SK-N-SH (cell line): ENCODE results near the gene PLEKHA6. TPM values are rescaled to one million over a fixed set of nuclear protein-coding genes. Genes with fewer than 3 reads are reported as not detected.

Experiments used
- CTCF ChIA-PET: fragments of 300-600, 350-600 bp; formaldehyde crosslinking; extraction: SDS; loops from one replicate; lab custom pipeline; 2021; lab: Yijun Ruan, JAX
- POLR2A ChIA-PET: fragments of 350-600 bp; sonication (Branson Sonifier 250); formaldehyde crosslinking; extraction: SDS; loops from one replicate; lab custom pipeline; 2020; ENCODE audit warnings: antibody characterized with exemption, inconsistent platforms; lab: Yijun Ruan, JAX
- DNase-seq: peaks from one replicate; pipeline ENCODE4 v3.0.0; 2012
- H2AFZ ChIP-seq: fragments of 200-600 bp; sonication (generic); 2 replicates; pipeline ENCODE4 v1.8.1; 2016; ENCODE audit warnings: antibody characterized with exemption, mild to moderate bottlenecking, low read depth
- H3F3A ChIP-seq: fragments of 200-600 bp; sonication (generic); replicated peaks from 2 replicates; pipeline ENCODE3; 2016; ENCODE audit warnings: antibody characterized with exemption, mild to moderate bottlenecking; ENCODE audit not compliant: insufficient read depth
- H3K27ac ChIP-seq, 2 experiments: fragments of 200-500 bp in 1 of 2; fragments of 200-600 bp in 1 of 2; sonication (Bioruptor generic) in 1 of 2; sonication (generic), shearing (Covaris generic) in 1 of 2; 2 replicates each; pipeline versions ENCODE4 v1.5.1 to v1.6.1; 2014 to 2016; ENCODE audit warnings: low read depth in 2 of 2, inconsistent platforms in 1 of 2, low read length in 1 of 2, mild to moderate bottlenecking in 1 of 2, mixed read lengths in 1 of 2
- H3K27me3 ChIP-seq: fragments of 200-600 bp; sonication (generic), shearing (Covaris generic); 2 replicates; pipeline ENCODE4 v1.6.1; 2016; ENCODE audit warnings: mixed run types; ENCODE audit not compliant: insufficient read depth
- H3K36me3 ChIP-seq, 2 experiments: fragments of 200-500 bp in 1 of 2; fragments of 200-600 bp in 1 of 2; sonication (Bioruptor generic) in 1 of 2; sonication (generic) in 1 of 2; replicated peaks in 1 of 2; 2 replicates each; pipeline versions ENCODE3 to v1.5.1; 2014 to 2016; ENCODE audit warnings: low read length in 1 of 2, mild to moderate bottlenecking in 1 of 2; ENCODE audit not compliant: insufficient read depth in 2 of 2, control insufficient read depth in 1 of 2
- H3K4me1 ChIP-seq, 2 experiments: fragments of 200-500 bp in 1 of 2; fragments of 200-600 bp in 1 of 2; sonication (Bioruptor generic) in 1 of 2; sonication (generic), shearing (Covaris generic) in 1 of 2; 2 replicates each; pipeline versions ENCODE4 v1.5.1 to v1.6.1; 2014 to 2016; ENCODE audit warnings: low read depth in 1 of 2, low read length in 1 of 2, mixed run types in 1 of 2; ENCODE audit not compliant: insufficient read depth in 2 of 2, control insufficient read depth in 1 of 2
- H3K4me2 ChIP-seq: fragments of 200-600 bp; sonication (generic), shearing (Covaris generic); 2 replicates; pipeline ENCODE4 v1.6.1; 2017; ENCODE audit warnings: mixed run types
- H3K4me3 ChIP-seq, 2 experiments: fragments of 200-500 bp in 1 of 2; fragments of 200-600 bp in 1 of 2; sonication (Bioruptor generic) in 1 of 2; sonication (generic), shearing (Covaris generic) in 1 of 2; 2 replicates each; pipeline versions ENCODE4 v1.5.1 to v1.8.1; 2014 to 2016; ENCODE audit warnings: low read depth in 2 of 2, inconsistent platforms in 1 of 2, low read length in 1 of 2, mild to moderate bottlenecking in 1 of 2, mixed read lengths in 1 of 2, moderate library complexity in 1 of 2
- H3K79me2 ChIP-seq: fragments of 200-600 bp; sonication (generic); 2 replicates; pipeline ENCODE4 v1.8.1; 2017; ENCODE audit warnings: mild to moderate bottlenecking; ENCODE audit not compliant: insufficient read depth
- H3K9ac ChIP-seq: fragments of 200-600 bp; sonication (generic); 2 replicates; pipeline ENCODE4 v1.6.1; 2017; ENCODE audit warnings: mixed run types
- H3K9me2 ChIP-seq: fragments of 200-600 bp; sonication (generic); 2 replicates; pipeline ENCODE4 v1.6.1; 2017; ENCODE audit warnings: mixed run types
- H3K9me3 ChIP-seq: fragments of 200-600 bp; sonication (generic); 2 replicates; pipeline ENCODE4 v1.6.1; 2017; ENCODE audit warnings: mixed run types, mild to moderate bottlenecking, moderate library complexity
- H4K20me1 ChIP-seq: fragments of 200-600 bp; sonication (generic); 2 replicates; pipeline ENCODE4 v1.6.1; 2017; ENCODE audit warnings: mild to moderate bottlenecking, mixed run types; ENCODE audit not compliant: insufficient read depth
- ELF1 ChIP-seq: IDR thresholded peaks from 2 replicates; pipeline ENCODE4 v1.4.0; 2012
- EZH2phosphoT487 ChIP-seq: fragments of 200-600 bp; sonication (generic); IDR thresholded peaks from 2 replicates; pipeline ENCODE4 v1.6.1; 2017; ENCODE audit warnings: low read depth, mixed run types, mild to moderate bottlenecking, antibody characterized with exemption, moderate library complexity, borderline replicate concordance
- FOSL2 ChIP-seq: IDR thresholded peaks from 2 replicates; pipeline ENCODE4 v1.4.0; 2012; ENCODE audit warnings: low read depth, mild to moderate bottlenecking, moderate library complexity, borderline replicate concordance
- FOXJ3 ChIP-seq: sonication (generic); formaldehyde crosslinking; IDR thresholded peaks from 2 replicates; pipeline ENCODE4 v1.5.1; 2020; ENCODE audit warnings: mild to moderate bottlenecking, missing genetic modification reagents
- GATA2 ChIP-seq: sonication (generic); formaldehyde crosslinking; IDR thresholded peaks from 2 replicates; pipeline ENCODE4 v1.5.0; 2020; ENCODE audit warnings: mild to moderate bottlenecking, missing genetic modification reagents
- JUND ChIP-seq: IDR thresholded peaks from 2 replicates; pipeline ENCODE4 v1.4.0; 2012
- MEF2A ChIP-seq: IDR thresholded peaks from 2 replicates; pipeline ENCODE4 v1.4.0; 2012; ENCODE audit warnings: low read depth, borderline replicate concordance
- MXI1 ChIP-seq: IDR thresholded peaks from 2 replicates; pipeline ENCODE4 v1.6.1; 2012; ENCODE audit warnings: mild to moderate bottlenecking, low read depth, low read length, improper control_type of control experiment
- NRF1 ChIP-seq: IDR thresholded peaks from 2 replicates; pipeline ENCODE4 v1.6.1; 2012; ENCODE audit warnings: low read depth, mild to moderate bottlenecking, low read length
- POLR2AphosphoS5 ChIP-seq: IDR thresholded peaks from 2 replicates; pipeline ENCODE4 v1.6.1; 2012; ENCODE audit warnings: low read depth, low read length
- RFX5 ChIP-seq: IDR thresholded peaks from 2 replicates; pipeline ENCODE4 v1.6.1; 2012; ENCODE audit warnings: mild to moderate bottlenecking, improper control_type of control experiment, low read length
- RXRA ChIP-seq: IDR thresholded peaks from 2 replicates; pipeline ENCODE4 v1.4.0; 2012; ENCODE audit warnings: low read depth, mild to moderate bottlenecking, borderline replicate concordance
- SIN3A ChIP-seq: IDR thresholded peaks from 2 replicates; pipeline ENCODE4 v1.6.1; 2012; ENCODE audit warnings: low read depth, mild to moderate bottlenecking, low read length, moderate library complexity, borderline replicate concordance
- SMC3 ChIP-seq: IDR thresholded peaks from 2 replicates; pipeline ENCODE4 v1.6.1; 2012; ENCODE audit warnings: low read depth, low read length, improper control_type of control experiment
- TAF1 ChIP-seq: IDR thresholded peaks from 2 replicates; pipeline ENCODE4 v1.6.1; 2012; ENCODE audit warnings: low read depth, mild to moderate bottlenecking, low read length, moderate library complexity, borderline replicate concordance
- TCF12 ChIP-seq: IDR thresholded peaks from 2 replicates; pipeline ENCODE4 v1.4.0; 2012
- TEAD4 ChIP-seq: IDR thresholded peaks from 2 replicates; pipeline ENCODE4 v1.4.0; 2012; ENCODE audit warnings: mild to moderate bottlenecking, borderline replicate concordance; ENCODE audit not compliant: insufficient read depth
- YY1 ChIP-seq: IDR thresholded peaks from 2 replicates; pipeline ENCODE4 v1.4.0; 2012; ENCODE audit warnings: low read depth, mild to moderate bottlenecking
- WGBS: methylation state at CpG from one replicate; pipeline ENCODE4 v1.1.6; 2017; ENCODE audit warnings: low lambda C conversion rate; 5-methylcytosine and 5-hydroxymethylcytosine counted together
- polyA plus RNA-seq, 3 experiments: library from polyadenylated mRNA; depleted of rRNA; stranded (reverse); fragments of >200 nt; gene quantifications; 2 replicates each; pipeline ENCODE4 v1.2.3, GENCODE V29; 2012
- TF ChIP-seq, protein P1 (sequence below): IDR thresholded peaks from 2 replicates; pipeline ENCODE4 v1.6.1; 2012; ENCODE audit warnings: mild to moderate bottlenecking, low read depth, low read length, moderate library complexity
- TF ChIP-seq, protein P2 (sequence below): fragments of 150-350 bp; IDR thresholded peaks from 2 replicates; pipeline ENCODE4 v1.6.1; 2017; ENCODE audit warnings: antibody characterized with exemption, low read length, low read depth, borderline replicate concordance
- TF ChIP-seq, protein P3 (sequence below): IDR thresholded peaks from 2 replicates; pipeline ENCODE4 v1.4.0; 2012; ENCODE audit warnings: low read depth, borderline replicate concordance
- TF ChIP-seq, protein P4 (sequence below): fragments of 150-350 bp; IDR thresholded peaks from 2 replicates; pipeline ENCODE4 v1.6.1; 2016; ENCODE audit warnings: mild to moderate bottlenecking, low read depth, low read length
- TF ChIP-seq, protein P5 (sequence below): IDR thresholded peaks from 2 replicates; pipeline ENCODE4 v1.4.0; 2012; ENCODE audit warnings: low read depth
- TF ChIP-seq, protein P6 (sequence below): fragments of 200-600 bp; sonication (generic); IDR thresholded peaks from 2 replicates; pipeline ENCODE4 v1.6.1; 2017; ENCODE audit warnings: antibody characterized with exemption, mild to moderate bottlenecking, moderate library complexity

Gene PLEKHA6
- polyA plus RNA-seq, 1 of the 3 experiments (the other 2 are of a cell fraction), result 1.2 TPM

DNA sequence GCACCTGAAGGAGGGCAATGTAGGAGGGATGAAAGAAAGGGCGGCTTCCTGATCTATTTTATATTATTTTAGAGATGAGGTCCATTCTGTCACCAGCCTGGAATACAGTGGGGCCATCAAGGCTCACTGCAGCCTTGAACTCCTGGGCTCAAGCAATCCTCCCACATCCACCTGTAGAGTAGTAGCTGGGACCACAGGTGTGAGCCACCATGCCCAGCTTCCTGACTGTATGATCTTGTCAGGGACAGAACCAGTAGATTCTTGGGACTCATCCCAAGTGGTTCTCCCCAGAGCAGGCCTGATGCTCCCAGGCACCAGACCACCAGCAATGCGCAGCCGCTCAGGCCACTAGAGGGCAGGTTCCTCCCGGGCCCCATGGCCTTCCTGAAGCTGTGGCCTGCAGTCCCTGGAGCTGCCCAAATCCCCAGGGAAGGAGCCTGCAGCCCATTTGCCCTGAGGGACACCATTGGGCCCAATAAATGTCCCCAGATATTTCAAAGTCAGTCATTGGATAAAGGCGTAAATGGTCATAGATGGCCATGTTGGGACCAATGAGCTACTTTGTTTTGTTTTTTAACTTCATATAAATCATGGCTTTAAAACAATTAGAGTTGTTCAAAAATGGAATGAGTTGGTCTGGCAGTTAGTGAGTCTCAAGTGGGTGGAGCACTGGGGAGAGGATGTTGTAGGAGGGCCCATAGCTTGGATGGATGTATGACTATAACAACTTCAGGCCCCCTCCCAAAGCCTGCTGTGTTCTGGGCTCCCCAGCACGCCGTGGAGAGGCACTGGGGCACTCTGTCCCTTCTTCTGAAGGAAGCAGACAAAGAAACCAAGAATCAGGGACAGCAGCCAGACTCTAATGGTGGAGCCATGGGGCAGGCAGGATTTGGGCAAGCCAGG lies 101.3 kb downstream of the PLEKHA6 start:
- CTCF ChIA-PET, result interaction anchor here (0.6 to 15.9 kb wide), 50 partner anchors 8 to 384 kb away, joined by 3 to 338 read pairs (median 5); partner anchors contain the start of genes GOLT1A and PLEKHA6
- no peak overlapping the region for H3K4me3 ChIP-seq
- WGBS, result 57% methylated on average over 6 of the region's 7 CpGs
- TF ChIP-seq RFX5 (no peak), TCF12 (no peak), MXI1 (no peak), NRF1 (no peak), FOXJ3 (CRISPR knock-in tag) (no peak), YY1 (no peak), POLR2AphosphoS5 (no peak), RXRA (no peak), MEF2A (no peak), GATA2 (CRISPR knock-in tag) (no peak), ELF1 (no peak), JUND (no peak), TEAD4 (no peak), SMC3 (peak; percentile 85), EZH2phosphoT487 (no peak), FOSL2 (no peak), SIN3A (no peak), TAF1 (no peak)
- TF ChIP-seq, protein P1, sequence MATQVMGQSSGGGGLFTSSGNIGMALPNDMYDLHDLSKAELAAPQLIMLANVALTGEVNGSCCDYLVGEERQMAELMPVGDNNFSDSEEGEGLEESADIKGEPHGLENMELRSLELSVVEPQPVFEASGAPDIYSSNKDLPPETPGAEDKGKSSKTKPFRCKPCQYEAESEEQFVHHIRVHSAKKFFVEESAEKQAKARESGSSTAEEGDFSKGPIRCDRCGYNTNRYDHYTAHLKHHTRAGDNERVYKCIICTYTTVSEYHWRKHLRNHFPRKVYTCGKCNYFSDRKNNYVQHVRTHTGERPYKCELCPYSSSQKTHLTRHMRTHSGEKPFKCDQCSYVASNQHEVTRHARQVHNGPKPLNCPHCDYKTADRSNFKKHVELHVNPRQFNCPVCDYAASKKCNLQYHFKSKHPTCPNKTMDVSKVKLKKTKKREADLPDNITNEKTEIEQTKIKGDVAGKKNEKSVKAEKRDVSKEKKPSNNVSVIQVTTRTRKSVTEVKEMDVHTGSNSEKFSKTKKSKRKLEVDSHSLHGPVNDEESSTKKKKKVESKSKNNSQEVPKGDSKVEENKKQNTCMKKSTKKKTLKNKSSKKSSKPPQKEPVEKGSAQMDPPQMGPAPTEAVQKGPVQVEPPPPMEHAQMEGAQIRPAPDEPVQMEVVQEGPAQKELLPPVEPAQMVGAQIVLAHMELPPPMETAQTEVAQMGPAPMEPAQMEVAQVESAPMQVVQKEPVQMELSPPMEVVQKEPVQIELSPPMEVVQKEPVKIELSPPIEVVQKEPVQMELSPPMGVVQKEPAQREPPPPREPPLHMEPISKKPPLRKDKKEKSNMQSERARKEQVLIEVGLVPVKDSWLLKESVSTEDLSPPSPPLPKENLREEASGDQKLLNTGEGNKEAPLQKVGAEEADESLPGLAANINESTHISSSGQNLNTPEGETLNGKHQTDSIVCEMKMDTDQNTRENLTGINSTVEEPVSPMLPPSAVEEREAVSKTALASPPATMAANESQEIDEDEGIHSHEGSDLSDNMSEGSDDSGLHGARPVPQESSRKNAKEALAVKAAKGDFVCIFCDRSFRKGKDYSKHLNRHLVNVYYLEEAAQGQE, result no peak
- TF ChIP-seq, protein P2, sequence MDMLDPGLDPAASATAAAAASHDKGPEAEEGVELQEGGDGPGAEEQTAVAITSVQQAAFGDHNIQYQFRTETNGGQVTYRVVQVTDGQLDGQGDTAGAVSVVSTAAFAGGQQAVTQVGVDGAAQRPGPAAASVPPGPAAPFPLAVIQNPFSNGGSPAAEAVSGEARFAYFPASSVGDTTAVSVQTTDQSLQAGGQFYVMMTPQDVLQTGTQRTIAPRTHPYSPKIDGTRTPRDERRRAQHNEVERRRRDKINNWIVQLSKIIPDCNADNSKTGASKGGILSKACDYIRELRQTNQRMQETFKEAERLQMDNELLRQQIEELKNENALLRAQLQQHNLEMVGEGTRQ, result no peak
- TF ChIP-seq, protein P3, sequence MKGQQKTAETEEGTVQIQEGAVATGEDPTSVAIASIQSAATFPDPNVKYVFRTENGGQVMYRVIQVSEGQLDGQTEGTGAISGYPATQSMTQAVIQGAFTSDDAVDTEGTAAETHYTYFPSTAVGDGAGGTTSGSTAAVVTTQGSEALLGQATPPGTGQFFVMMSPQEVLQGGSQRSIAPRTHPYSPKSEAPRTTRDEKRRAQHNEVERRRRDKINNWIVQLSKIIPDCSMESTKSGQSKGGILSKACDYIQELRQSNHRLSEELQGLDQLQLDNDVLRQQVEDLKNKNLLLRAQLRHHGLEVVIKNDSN, result no peak
- TF ChIP-seq, protein P4, sequence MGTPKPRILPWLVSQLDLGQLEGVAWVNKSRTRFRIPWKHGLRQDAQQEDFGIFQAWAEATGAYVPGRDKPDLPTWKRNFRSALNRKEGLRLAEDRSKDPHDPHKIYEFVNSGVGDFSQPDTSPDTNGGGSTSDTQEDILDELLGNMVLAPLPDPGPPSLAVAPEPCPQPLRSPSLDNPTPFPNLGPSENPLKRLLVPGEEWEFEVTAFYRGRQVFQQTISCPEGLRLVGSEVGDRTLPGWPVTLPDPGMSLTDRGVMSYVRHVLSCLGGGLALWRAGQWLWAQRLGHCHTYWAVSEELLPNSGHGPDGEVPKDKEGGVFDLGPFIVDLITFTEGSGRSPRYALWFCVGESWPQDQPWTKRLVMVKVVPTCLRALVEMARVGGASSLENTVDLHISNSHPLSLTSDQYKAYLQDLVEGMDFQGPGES, result no peak
- TF ChIP-seq, protein P5, sequence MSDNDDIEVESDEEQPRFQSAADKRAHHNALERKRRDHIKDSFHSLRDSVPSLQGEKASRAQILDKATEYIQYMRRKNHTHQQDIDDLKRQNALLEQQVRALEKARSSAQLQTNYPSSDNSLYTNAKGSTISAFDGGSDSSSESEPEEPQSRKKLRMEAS, result peak; percentile 40; the same call in 1 of the 2 replicates
- TF ChIP-seq, protein P6, sequence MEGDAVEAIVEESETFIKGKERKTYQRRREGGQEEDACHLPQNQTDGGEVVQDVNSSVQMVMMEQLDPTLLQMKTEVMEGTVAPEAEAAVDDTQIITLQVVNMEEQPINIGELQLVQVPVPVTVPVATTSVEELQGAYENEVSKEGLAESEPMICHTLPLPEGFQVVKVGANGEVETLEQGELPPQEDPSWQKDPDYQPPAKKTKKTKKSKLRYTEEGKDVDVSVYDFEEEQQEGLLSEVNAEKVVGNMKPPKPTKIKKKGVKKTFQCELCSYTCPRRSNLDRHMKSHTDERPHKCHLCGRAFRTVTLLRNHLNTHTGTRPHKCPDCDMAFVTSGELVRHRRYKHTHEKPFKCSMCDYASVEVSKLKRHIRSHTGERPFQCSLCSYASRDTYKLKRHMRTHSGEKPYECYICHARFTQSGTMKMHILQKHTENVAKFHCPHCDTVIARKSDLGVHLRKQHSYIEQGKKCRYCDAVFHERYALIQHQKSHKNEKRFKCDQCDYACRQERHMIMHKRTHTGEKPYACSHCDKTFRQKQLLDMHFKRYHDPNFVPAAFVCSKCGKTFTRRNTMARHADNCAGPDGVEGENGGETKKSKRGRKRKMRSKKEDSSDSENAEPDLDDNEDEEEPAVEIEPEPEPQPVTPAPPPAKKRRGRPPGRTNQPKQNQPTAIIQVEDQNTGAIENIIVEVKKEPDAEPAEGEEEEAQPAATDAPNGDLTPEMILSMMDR, result peak; percentile 73

More for the DNA sequence above, 101.3 kb downstream of the PLEKHA6 start:
- no peaks in the 10 kb centered on the region for H3K9me3 ChIP-seq
- peaks cover 0 to 32% of the 10 kb centered on the region in 2 experiments; a peak in 2 of 4 replicates for H3K4me1 ChIP-seq
- peak overlapping the region in 1 of 2 experiments; percentile 67; a peak in 2 of 4 replicates for H3K27ac ChIP-seq
- H3K36me3 ChIP-seq, result peaks cover 0 to 12% of the 10 kb centered on the region in 2 experiments
- H3K9ac ChIP-seq, result no peak overlapping the region
- POLR2A ChIA-PET, result interaction anchor here (1.0 to 3.6 kb wide), 3 partner anchors 26 to 104 kb away, joined by 3 to 29 read pairs (median 4); partner anchors contain the start of gene PLEKHA6
- H3F3A ChIP-seq, result no peaks in the 10 kb centered on the region
- no peaks in the 10 kb centered on the region for H3K79me2 ChIP-seq
- no peak overlapping the region for H3K4me2 ChIP-seq
- H3K27me3 ChIP-seq, result no peaks in the 10 kb centered on the region; the same call in 1 of the 2 replicates
- H4K20me1 ChIP-seq, result no peaks in the 10 kb centered on the region
- no peaks in the 10 kb centered on the region for H3K9me2 ChIP-seq
- no peak overlapping the region for H2AFZ ChIP-seq
- DNase-seq, result peak; percentile 88
